GM13977 (cell line): ENCODE measurements around the gene MEG3.

Source experiments
- DNase-seq: peaks from one replicate; pipeline ENCODE4 v3.0.0; 2012; ENCODE audit warnings: low spot score
- in situ Hi-C: fragments of 300-500 bp; cut with MboI; formaldehyde crosslinking; loops from one replicate; pipeline ENCODE4 v1.12.0; 2022; ENCODE audit warnings: low sequenced_read_pairs, low pct_unique_long_range_greater_than_20kb, mixed read lengths, inconsistent platforms; ENCODE audit not compliant: unreplicated experiment
- TF ChIP-seq, protein P1 (sequence below): IDR thresholded peaks from 2 replicates; pipeline ENCODE4 v1.5.1; 2012; ENCODE audit warnings: mild to moderate bottlenecking, control low read depth; ENCODE audit not compliant: insufficient read depth; ENCODE audit errors: extremely low read depth, missing control alignments

MEG3 gene

DNA sequence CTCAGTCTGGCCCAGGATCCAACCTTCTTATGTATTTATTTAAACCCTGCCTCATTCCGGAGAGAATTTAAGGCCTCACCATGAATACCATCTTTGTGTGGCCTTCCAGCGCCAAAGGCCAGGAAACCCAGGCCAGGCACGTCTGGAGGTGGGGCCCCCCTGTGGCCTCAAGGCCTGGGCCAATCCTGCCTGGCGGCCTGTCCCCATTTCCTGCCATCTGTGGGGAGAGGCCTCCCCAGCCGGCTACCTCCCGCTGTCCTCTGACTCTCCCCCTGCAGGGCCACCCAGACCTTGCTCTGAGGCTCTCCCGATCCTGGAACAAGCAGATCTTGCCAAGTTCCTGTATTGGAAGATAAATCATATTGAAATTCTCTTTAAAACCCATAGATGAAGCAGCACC, 37.4 kb upstream of the MEG3 start:
- no peak for DNase-seq
- TF ChIP-seq, protein P1, sequence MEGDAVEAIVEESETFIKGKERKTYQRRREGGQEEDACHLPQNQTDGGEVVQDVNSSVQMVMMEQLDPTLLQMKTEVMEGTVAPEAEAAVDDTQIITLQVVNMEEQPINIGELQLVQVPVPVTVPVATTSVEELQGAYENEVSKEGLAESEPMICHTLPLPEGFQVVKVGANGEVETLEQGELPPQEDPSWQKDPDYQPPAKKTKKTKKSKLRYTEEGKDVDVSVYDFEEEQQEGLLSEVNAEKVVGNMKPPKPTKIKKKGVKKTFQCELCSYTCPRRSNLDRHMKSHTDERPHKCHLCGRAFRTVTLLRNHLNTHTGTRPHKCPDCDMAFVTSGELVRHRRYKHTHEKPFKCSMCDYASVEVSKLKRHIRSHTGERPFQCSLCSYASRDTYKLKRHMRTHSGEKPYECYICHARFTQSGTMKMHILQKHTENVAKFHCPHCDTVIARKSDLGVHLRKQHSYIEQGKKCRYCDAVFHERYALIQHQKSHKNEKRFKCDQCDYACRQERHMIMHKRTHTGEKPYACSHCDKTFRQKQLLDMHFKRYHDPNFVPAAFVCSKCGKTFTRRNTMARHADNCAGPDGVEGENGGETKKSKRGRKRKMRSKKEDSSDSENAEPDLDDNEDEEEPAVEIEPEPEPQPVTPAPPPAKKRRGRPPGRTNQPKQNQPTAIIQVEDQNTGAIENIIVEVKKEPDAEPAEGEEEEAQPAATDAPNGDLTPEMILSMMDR, result no peak
- in situ Hi-C loops, result no loop called here

DNA sequence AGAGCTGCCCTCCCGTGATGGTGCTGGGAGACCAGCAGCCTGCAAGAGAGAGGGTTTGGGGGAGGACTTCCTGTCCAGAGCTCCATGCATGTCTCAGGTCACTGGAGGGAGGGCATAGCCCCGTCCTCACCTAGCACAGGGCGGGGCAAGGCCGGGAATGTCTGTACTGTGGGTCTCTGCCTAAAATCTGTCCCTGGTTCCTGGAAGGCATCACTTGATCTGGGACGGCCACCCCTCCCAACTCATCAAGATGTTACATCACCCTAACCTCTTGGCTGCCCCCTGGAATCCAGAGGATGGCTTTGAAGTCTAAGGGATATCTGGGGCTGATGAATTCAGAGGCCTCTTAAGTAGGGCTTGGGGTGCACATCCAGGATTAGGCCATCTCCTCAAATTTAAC, 37.0 kb upstream of the MEG3 start:
- in situ Hi-C loops, result no loop called here
- TF ChIP-seq, protein P1, result no peak
- no peak for DNase-seq

DNA sequence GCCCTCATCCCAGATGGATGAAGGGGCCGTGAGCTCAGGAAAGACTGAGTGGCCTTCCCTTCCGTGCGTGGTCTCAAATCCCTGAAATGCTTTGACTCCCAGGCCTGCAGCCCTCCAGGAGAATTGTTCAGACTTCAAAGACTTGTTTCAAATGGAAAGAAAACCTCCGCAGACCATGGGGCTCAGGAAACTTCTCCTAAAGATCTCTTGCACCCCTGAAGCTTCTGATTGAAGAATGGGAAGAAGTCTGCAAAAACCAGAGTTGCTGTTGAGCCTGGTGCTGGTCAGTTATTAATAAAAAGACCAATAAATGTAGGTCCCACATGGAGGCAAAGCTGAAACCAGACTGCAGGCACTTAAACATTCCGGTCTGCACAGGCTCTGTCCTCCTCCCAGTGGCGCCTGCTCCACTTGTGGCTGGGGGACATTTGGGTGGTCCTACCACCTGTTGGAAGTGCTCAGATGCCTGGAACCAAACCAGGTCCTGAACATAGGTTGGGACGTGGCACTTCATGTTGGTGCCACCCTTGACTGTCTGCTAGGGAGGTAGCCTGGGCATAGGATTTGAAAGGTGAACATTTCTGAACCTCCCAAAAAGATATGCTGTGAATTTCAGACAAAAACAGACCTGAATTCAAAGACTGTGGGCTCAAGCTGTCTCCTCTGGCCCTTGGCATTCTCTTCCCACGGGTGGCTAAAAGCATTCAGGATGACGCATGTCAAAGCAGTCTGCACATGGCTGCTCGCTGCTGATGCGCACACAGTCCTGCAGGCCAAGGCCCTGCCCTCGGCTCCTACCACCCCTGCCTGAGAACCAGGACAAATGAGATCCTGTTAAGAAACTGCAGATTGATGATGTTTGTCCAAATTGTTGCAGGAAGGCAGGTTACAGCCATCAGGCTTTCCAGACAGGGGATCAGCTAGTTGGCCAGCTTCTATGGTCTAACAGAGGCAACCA, 36.2 kb upstream of the MEG3 start:
- TF ChIP-seq, protein P1, result no peak
- DNase-seq, result no peak
- in situ Hi-C loops, result no loop called here

GRCh38 chr14:100790502-100791347, 35.2 kb upstream of the MEG3 start:
- in situ Hi-C loops, result no loop called here
- TF ChIP-seq, protein P1, result no peak
- DNase-seq, result no peak

DNA sequence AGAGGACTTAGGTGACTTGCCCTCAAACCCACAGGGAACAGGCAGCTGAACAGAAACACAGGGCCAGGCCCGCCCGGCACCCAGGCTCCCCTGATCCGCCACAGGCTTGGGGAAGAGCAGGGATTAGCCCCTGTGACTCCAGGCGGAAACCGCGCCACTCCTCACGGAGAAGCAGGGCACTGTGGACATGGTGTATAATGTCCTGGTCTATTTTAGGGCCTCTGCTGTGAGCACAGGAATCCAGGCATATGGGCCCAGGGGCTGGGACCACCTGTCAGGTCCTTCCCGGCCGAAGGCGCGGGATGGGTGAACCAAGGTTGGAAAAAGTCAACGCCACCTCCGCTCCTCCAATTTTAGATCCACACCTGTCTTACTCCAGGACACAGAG, 34.6 kb upstream of the MEG3 start:
- DNase-seq, result no peak
- TF ChIP-seq, protein P1, result no peak
- in situ Hi-C loops, result no loop called here

DNA sequence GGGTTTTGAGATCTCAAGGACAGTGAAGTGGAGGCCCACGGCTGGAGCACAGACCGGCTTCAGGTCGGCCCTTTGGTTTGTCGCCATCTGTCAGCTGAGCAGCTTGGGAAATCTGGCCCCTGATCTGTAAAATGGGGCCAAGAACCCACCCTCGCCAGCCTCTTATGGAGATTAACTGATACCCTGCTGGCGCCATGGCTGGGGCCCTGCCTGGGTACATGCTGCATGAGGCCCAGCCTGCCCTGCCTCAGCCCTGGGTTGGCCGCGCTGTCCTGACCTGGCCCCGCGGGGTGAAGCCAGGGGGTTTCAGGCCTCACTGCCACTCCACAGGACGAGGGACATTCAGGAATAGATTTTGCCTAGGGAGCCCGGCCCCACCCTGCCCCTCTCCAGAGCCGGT, 33.9 kb upstream of the MEG3 start:
- in situ Hi-C loops, result no loop called here
- DNase-seq, result no peak
- TF ChIP-seq, protein P1, result no peak
